ENCODE data around the gene ADAMTS4. TPM values are rescaled to one million over a fixed set of nuclear protein-coding genes. Genes with fewer than 3 reads are reported as not detected.
A peak's percentile ranks its signal among the peaks of the same experiment; 100 is the strongest.

The ADAMTS4 gene
- total and polyA plus RNA-seq, 4 donors: 17.5 to 65.6 (median 38.4) TPM

GRCh38 chr1:161197560-161198193 lies 1.2 kb downstream of the ADAMTS4 start:
- Histone ChIP-seq H3K36me3 (ENCODE audit: control insufficient read depth, insufficient read depth, low read length) (peaks cover 6% of the 10 kb centered on the region), H3K4me3 (ENCODE audit: low read depth, low read length) (peak overlapping the region; percentile 37), H3K27me3 (ENCODE audit: control insufficient read depth, insufficient read depth, low read length) (no peaks in the 10 kb centered on the region), H3K27ac (ENCODE audit: low read depth, low read length) (peak overlapping the region; percentile 99), H3K4me1 (ENCODE audit: control insufficient read depth, insufficient read depth, low read length) (peaks cover 76% of the 10 kb centered on the region), H3K9me3 (ENCODE audit: control insufficient read depth, insufficient read depth, low read length) (no peaks in the 10 kb centered on the region)
- WGBS (ENCODE audit: insufficient coverage): 86% methylated on average over 10 of the region's 11 CpGs
- DNase-seq (ENCODE audit: low read depth in 4 of 6, low spot score in 6 of 6): no peak

- Histone ChIP-seq H3K4me3 (ENCODE audit: low read depth, low read length) (peak overlapping the region; percentile 37), H3K36me3 (ENCODE audit: control insufficient read depth, insufficient read depth, low read length) (peaks cover 6% of the 10 kb centered on the region), H3K9me3 (ENCODE audit: control insufficient read depth, insufficient read depth, low read length) (no peaks in the 10 kb centered on the region), H3K4me1 (ENCODE audit: control insufficient read depth, insufficient read depth, low read length) (peaks cover 74% of the 10 kb centered on the region), H3K27me3 (ENCODE audit: control insufficient read depth, insufficient read depth, low read length) (no peaks in the 10 kb centered on the region), H3K27ac (ENCODE audit: low read depth, low read length) (peak overlapping the region; percentile 99)
- WGBS (ENCODE audit: insufficient coverage): 70% methylated on average over 21 of the region's 27 CpGs
- peak in 1 of 6 donors; percentile 72 for DNase-seq (ENCODE audit: low read depth in 4 of 6, low spot score in 6 of 6)
Measured at GRCh38 chr1:161196521-161197451, 2.1 kb downstream of the ADAMTS4 start.

- H3K4me1 ChIP-seq (ENCODE audit: control insufficient read depth, insufficient read depth, low read length): peaks cover 70% of the 10 kb centered on the region
- WGBS (ENCODE audit: insufficient coverage): 93% methylated on average over 7 of the region's 7 CpGs
- peak overlapping the region; percentile 99 for H3K27ac ChIP-seq (ENCODE audit: low read depth, low read length)
- peaks cover 7% of the 10 kb centered on the region for H3K36me3 ChIP-seq (ENCODE audit: control insufficient read depth, insufficient read depth, low read length)
- no peaks in the 10 kb centered on the region for H3K9me3 ChIP-seq (ENCODE audit: control insufficient read depth, insufficient read depth, low read length)
- no peak for DNase-seq (ENCODE audit: low read depth in 4 of 6, low spot score in 6 of 6)
- H3K4me3 ChIP-seq (ENCODE audit: low read depth, low read length): no peak overlapping the region
- no peaks in the 10 kb centered on the region for H3K27me3 ChIP-seq (ENCODE audit: control insufficient read depth, insufficient read depth, low read length)
Measured at GRCh38 chr1:161196111-161196510, 2.7 kb downstream of the ADAMTS4 start.

- Histone ChIP-seq H3K4me3 (ENCODE audit: low read depth, low read length) (no peak overlapping the region), H3K36me3 (ENCODE audit: control insufficient read depth, insufficient read depth, low read length) (peaks cover 10% of the 10 kb centered on the region), H3K27me3 (ENCODE audit: control insufficient read depth, insufficient read depth, low read length) (no peaks in the 10 kb centered on the region), H3K9me3 (ENCODE audit: control insufficient read depth, insufficient read depth, low read length) (no peaks in the 10 kb centered on the region), H3K27ac (ENCODE audit: low read depth, low read length) (no peak overlapping the region), H3K4me1 (ENCODE audit: control insufficient read depth, insufficient read depth, low read length) (peaks cover 67% of the 10 kb centered on the region)
- DNase-seq (ENCODE audit: low read depth in 4 of 6, low spot score in 6 of 6): no peak
- WGBS (ENCODE audit: insufficient coverage): 100% methylated on average over 2 of the region's 4 CpGs
Measured at GRCh38 chr1:161195171-161195570, 3.7 kb downstream of the ADAMTS4 start.

- Histone ChIP-seq H3K27me3 (ENCODE audit: control insufficient read depth, insufficient read depth, low read length) (no peaks in the 10 kb centered on the region), H3K9me3 (ENCODE audit: control insufficient read depth, insufficient read depth, low read length) (no peaks in the 10 kb centered on the region), H3K36me3 (ENCODE audit: control insufficient read depth, insufficient read depth, low read length) (peaks cover 10% of the 10 kb centered on the region), H3K27ac (ENCODE audit: low read depth, low read length) (no peak overlapping the region), H3K4me1 (ENCODE audit: control insufficient read depth, insufficient read depth, low read length) (peaks cover 53% of the 10 kb centered on the region), H3K4me3 (ENCODE audit: low read depth, low read length) (no peak overlapping the region)
- WGBS (ENCODE audit: insufficient coverage): 83% methylated on average over 21 of the region's 21 CpGs
- DNase-seq (ENCODE audit: low read depth in 4 of 6, low spot score in 6 of 6): peak in 1 of 6 donors; percentile 16
Measured at GRCh38 chr1:161193561-161194235, 5.2 kb downstream of the ADAMTS4 start.

- WGBS (ENCODE audit: insufficient coverage): 75% methylated on average over 13 of the region's 15 CpGs
- Histone ChIP-seq H3K27ac (ENCODE audit: low read depth, low read length) (peak overlapping the region; percentile 52), H3K9me3 (ENCODE audit: control insufficient read depth, insufficient read depth, low read length) (no peaks in the 10 kb centered on the region), H3K4me1 (ENCODE audit: control insufficient read depth, insufficient read depth, low read length) (peaks cover 44% of the 10 kb centered on the region), H3K36me3 (ENCODE audit: control insufficient read depth, insufficient read depth, low read length) (peaks cover 8% of the 10 kb centered on the region), H3K27me3 (ENCODE audit: control insufficient read depth, insufficient read depth, low read length) (no peaks in the 10 kb centered on the region), H3K4me3 (ENCODE audit: low read depth, low read length) (no peak overlapping the region)
- peak in 4 of 6 donors; percentile 53 to 96 (median 78) for DNase-seq (ENCODE audit: low read depth in 4 of 6, low spot score in 6 of 6)
Measured at GRCh38 chr1:161192476-161193465, 6.1 kb downstream of the ADAMTS4 start.

- WGBS (ENCODE audit: insufficient coverage): 83% methylated on average over 6 of the region's 8 CpGs
- no peak for DNase-seq (ENCODE audit: low read depth in 4 of 6, low spot score in 6 of 6)
- no peak overlapping the region for H3K27ac ChIP-seq (ENCODE audit: low read depth, low read length)
- H3K27me3 ChIP-seq (ENCODE audit: control insufficient read depth, insufficient read depth, low read length): no peaks in the 10 kb centered on the region
- peaks cover 8% of the 10 kb centered on the region for H3K36me3 ChIP-seq (ENCODE audit: control insufficient read depth, insufficient read depth, low read length)
- no peak overlapping the region for H3K4me3 ChIP-seq (ENCODE audit: low read depth, low read length)
- peaks cover 36% of the 10 kb centered on the region for H3K4me1 ChIP-seq (ENCODE audit: control insufficient read depth, insufficient read depth, low read length)
- no peaks in the 10 kb centered on the region for H3K9me3 ChIP-seq (ENCODE audit: control insufficient read depth, insufficient read depth, low read length)
Measured at GRCh38 chr1:161191971-161192370, 6.9 kb downstream of the ADAMTS4 start.

- Histone ChIP-seq H3K4me1 (ENCODE audit: control insufficient read depth, insufficient read depth, low read length) (peaks cover 26% of the 10 kb centered on the region), H3K27me3 (ENCODE audit: control insufficient read depth, insufficient read depth, low read length) (no peaks in the 10 kb centered on the region), H3K36me3 (ENCODE audit: control insufficient read depth, insufficient read depth, low read length) (peaks cover 8% of the 10 kb centered on the region), H3K27ac (ENCODE audit: low read depth, low read length) (no peak overlapping the region), H3K4me3 (ENCODE audit: low read depth, low read length) (no peak overlapping the region), H3K9me3 (ENCODE audit: control insufficient read depth, insufficient read depth, low read length) (no peaks in the 10 kb centered on the region)
- DNase-seq (ENCODE audit: low read depth in 4 of 6, low spot score in 6 of 6): no peak
- WGBS (ENCODE audit: insufficient coverage): 44% methylated on average over 20 of the region's 22 CpGs
Measured at GRCh38 chr1:161190962-161191521, 7.8 kb downstream of the ADAMTS4 start.
